Activated CD8-positive, alpha-beta memory T cell treated with anti-CD3 and anti-CD28 coated beads for 4 hours (primary cell): ENCODE data around the gene DZANK1.
"Not testable (repeated sequence)": the region's sequence is repeated elsewhere in the genome, so short reads cannot be mapped to it uniquely, and the experiment has no call there.

Experiments used
- DNase-seq, 2 donors: peaks; one replicate each; pipeline ENCODE4 v3.0.0-alpha.2; 2020; ENCODE audit warnings: low read depth in 2 of 2

The DZANK1 gene

GRCh38 chr20:18377896-18378481, 88.8 kb downstream of the DZANK1 start:
- DNase-seq, result no peak

- not testable (repeated sequence) for DNase-seq
Observed at GRCh38 chr20:18375551-18375950, 91.3 kb downstream of the DZANK1 start.

- no peak for DNase-seq
Observed at GRCh38 chr20:18372296-18372695, 94.5 kb downstream of the DZANK1 start.

GRCh38 chr20:18364768-18365167, 102.1 kb downstream of the DZANK1 start:
- no peak for DNase-seq

- DNase-seq, result no peak
Observed at GRCh38 chr20:18363708-18364107, 103.1 kb downstream of the DZANK1 start.

- no peak for DNase-seq
Observed at GRCh38 chr20:18362916-18363315, 103.9 kb downstream of the DZANK1 start.

GRCh38 chr20:18361678-18362077, 105.2 kb downstream of the DZANK1 start:
- DNase-seq, result no peak

- DNase-seq, result no peak
Observed at GRCh38 chr20:18360635-18361034, 106.2 kb downstream of the DZANK1 start.

GRCh38 chr20:18359854-18360253, 107.0 kb downstream of the DZANK1 start:
- DNase-seq, result no peak

GRCh38 chr20:18349749-18350148, 117.1 kb downstream of the DZANK1 start:
- DNase-seq, result not testable (repeated sequence)
